ENCODE data around the gene ABHD13. TPM values are rescaled to one million over a fixed set of nuclear protein-coding genes. Genes with fewer than 3 reads are reported as not detected.

ABHD13 gene
- total RNA-seq, 2 donors from 2014 or later: 8.0 to 10.2 TPM

- H3K27me3 Mint-ChIP-seq (ENCODE audit: insufficient read depth): no peaks in the 10 kb centered on the region
- peak; percentile 52 for DNase-seq
- no peaks in the 10 kb centered on the region for H3K9me3 Mint-ChIP-seq
- H3K4me1 Mint-ChIP-seq: peaks cover 14% of the 10 kb centered on the region
- no peaks in the 10 kb centered on the region for H3K36me3 ChIP-seq (ENCODE audit: control insufficient read depth, insufficient read depth, low read length)
- H3K36me3 Mint-ChIP-seq (ENCODE audit: low read depth): no peaks in the 10 kb centered on the region
- TF ChIP-seq CTCF (conservative IDR thresholded peaks at IDR 0.05): no peak
- no peak overlapping the region for H3K9ac ChIP-seq (ENCODE audit: extremely low read depth, low read length, poor library complexity, severe bottlenecking)
- peak overlapping the region; percentile 97 for H3K4me3 ChIP-seq (ENCODE audit: low read length)
- H3K4me3 Mint-ChIP-seq: peak overlapping the region; percentile 85
- H3K27ac Mint-ChIP-seq: no peak overlapping the region
- 100% methylated on average over 1 of the region's 1 CpG; no CpG with 5 or more reads in 1 of the 2 experiments for WGBS, 2 experiments (ENCODE audit: insufficient coverage in 1 of 2, insufficient read length in 1 of 2)
- H3K4me1 ChIP-seq (ENCODE audit: control insufficient read depth, insufficient read depth, low read length): no peaks in the 10 kb centered on the region
- H3K9me3 ChIP-seq (ENCODE audit: control insufficient read depth, low read length): no peaks in the 10 kb centered on the region
- no peak overlapping the region for H3K27ac ChIP-seq (ENCODE audit: low read depth, low read length)
- no peaks in the 10 kb centered on the region for H3K27me3 ChIP-seq (ENCODE audit: control insufficient read depth, insufficient read depth, low read length, poor library complexity, severe bottlenecking)
These were observed 1.8 kb downstream of the ABHD13 start for GRCh38 chr13:108220041-108220440.

GRCh38 chr13:108223687-108224503 is 5.7 kb downstream of the ABHD13 start:
- Histone ChIP-seq H3K36me3 (ENCODE audit: control insufficient read depth, insufficient read depth, low read length) (no peaks in the 10 kb centered on the region), H3K27me3 (ENCODE audit: control insufficient read depth, insufficient read depth, low read length, poor library complexity, severe bottlenecking) (no peaks in the 10 kb centered on the region), H3K27ac (ENCODE audit: low read depth, low read length) (no peak overlapping the region), H3K9ac (ENCODE audit: extremely low read depth, low read length, poor library complexity, severe bottlenecking) (no peak overlapping the region), H3K9me3 (ENCODE audit: control insufficient read depth, low read length) (no peaks in the 10 kb centered on the region), H3K4me3 (ENCODE audit: low read length) (no peak overlapping the region), H3K4me1 (ENCODE audit: control insufficient read depth, insufficient read depth, low read length) (no peaks in the 10 kb centered on the region)
- TF ChIP-seq CTCF (conservative IDR thresholded peaks at IDR 0.05): no peak
- Mint-ChIP-seq H3K4me1 (peaks cover 25% of the 10 kb centered on the region), H3K36me3 (ENCODE audit: low read depth) (no peaks in the 10 kb centered on the region), H3K9me3 (no peaks in the 10 kb centered on the region), H3K27ac (no peak overlapping the region), H3K27me3 (ENCODE audit: insufficient read depth) (no peaks in the 10 kb centered on the region), H3K4me3 (no peak overlapping the region)
- DNase-seq: no peak
- WGBS, 2 experiments (ENCODE audit: insufficient coverage in 1 of 2, insufficient read length in 1 of 2): 94 to 95% methylated on average over 4 to 6 of the region's 7 CpGs

- Histone ChIP-seq H3K36me3 (ENCODE audit: control insufficient read depth, insufficient read depth, low read length) (peaks cover 12% of the 10 kb centered on the region), H3K9me3 (ENCODE audit: control insufficient read depth, low read length) (no peaks in the 10 kb centered on the region), H3K27me3 (ENCODE audit: control insufficient read depth, insufficient read depth, low read length, poor library complexity, severe bottlenecking) (no peaks in the 10 kb centered on the region), H3K4me3 (ENCODE audit: low read length) (no peak overlapping the region), H3K4me1 (ENCODE audit: control insufficient read depth, insufficient read depth, low read length) (no peaks in the 10 kb centered on the region), H3K27ac (ENCODE audit: low read depth, low read length) (no peak overlapping the region), H3K9ac (ENCODE audit: extremely low read depth, low read length, poor library complexity, severe bottlenecking) (no peak overlapping the region)
- H3K4me1 Mint-ChIP-seq: peaks cover 14% of the 10 kb centered on the region
- H3K27me3 Mint-ChIP-seq (ENCODE audit: insufficient read depth): no peaks in the 10 kb centered on the region
- no peak overlapping the region for H3K27ac Mint-ChIP-seq
- 74 to 100% methylated on average over 1 of the region's 1 CpG for WGBS, 2 experiments (ENCODE audit: insufficient coverage in 1 of 2, insufficient read length in 1 of 2)
- no peak for TF ChIP-seq CTCF (conservative IDR thresholded peaks at IDR 0.05)
- no peaks in the 10 kb centered on the region for H3K9me3 Mint-ChIP-seq
- peaks cover 8% of the 10 kb centered on the region for H3K36me3 Mint-ChIP-seq (ENCODE audit: low read depth)
- H3K4me3 Mint-ChIP-seq: no peak overlapping the region
- no peak for DNase-seq
These were observed 7.2 kb downstream of the ABHD13 start for GRCh38 chr13:108225440-108225839.

Data from endodermal cell (in vitro differentiated cells).